K562 (cell line): ENCODE data around the gene CACNG5. TPM values are rescaled to one million over a fixed set of nuclear protein-coding genes. Genes with fewer than 3 reads are reported as not detected.

Experiments used
- ATAC-seq: fragments of 200-7000 bp; cut with Tn5 transposase; 3 replicates; pipeline ENCODE4 v1.9.1; 2020; ENCODE audit warnings: moderate library complexity
- BruUV-seq: library from RNA; stranded (reverse); fragments of 400-500 nt; replicated peaks from 2 replicates; lab custom pipeline; 2021; lab: Mats Ljungman, UMichigan
- CTCF ChIA-PET: fragments of 300-600 bp; formaldehyde crosslinking; extraction: SDS; loops from one replicate; lab custom pipeline; 2021; ENCODE audit warnings: low intra/inter-chr PET ratio; lab: Yijun Ruan, JAX
- POLR2A ChIA-PET: fragments of 300-600, 350-650 bp; sonication (Branson Sonifier 250); formaldehyde crosslinking; extraction: SDS; loops from one replicate; lab custom pipeline; 2021; ENCODE audit warnings: antibody characterized with exemption, inconsistent platforms; lab: Yijun Ruan, JAX
- DNase-seq, 4 experiments: peaks; one replicate each; pipeline versions ENCODE4 v3.0.0 to v3.0.0-alpha.2; 2011 to 2018; ENCODE audit warnings: low spot score in 3 of 4, mixed read lengths in 3 of 4; ENCODE audit errors: extremely low read depth in 1 of 4
- FAIRE-seq: peaks from 2 replicates; lab custom pipeline; 2011; peaks lifted over from hg19 to GRCh38; lab: Jason Lieb, UNC
- H2AFZ ChIP-seq: 2 replicates; pipeline ENCODE4 v1.6.0; 2011; ENCODE audit warnings: low read depth, low read length, control low read depth, inconsistent platforms
- H3K27ac ChIP-seq: fragments of 200-600 bp; 3 replicates; pipeline ENCODE4 v1.8.0; 2011; ENCODE audit warnings: low read depth, mild to moderate bottlenecking, control low read depth, inconsistent platforms, low read length, moderate library complexity, mixed read lengths; ENCODE audit errors: extremely low read depth
- H3K27me3 ChIP-seq, 2 experiments: fragments of 300-600 bp in 1 of 2; 2 replicates in 1 of 2; 3 replicates in 1 of 2; pipeline versions ENCODE4 v1.6.0 to v1.8.0; 2011; ENCODE audit warnings: inconsistent platforms in 2 of 2, low read length in 2 of 2, mild to moderate bottlenecking in 1 of 2, mixed read lengths in 1 of 2, moderate library complexity in 1 of 2; ENCODE audit not compliant: control insufficient read depth in 2 of 2, insufficient read depth in 2 of 2
- H3K36me3 ChIP-seq: fragments of 300-600 bp; 3 replicates; pipeline ENCODE4 v1.8.0; 2011; ENCODE audit warnings: mild to moderate bottlenecking, low read length, inconsistent platforms; ENCODE audit not compliant: control insufficient read depth, insufficient read depth
- H3K4me1 ChIP-seq, 2 experiments: fragments of 200-600 bp in 1 of 2; replicated peaks in 1 of 2; 2 replicates in 1 of 2; 3 replicates in 1 of 2; pipeline versions ENCODE4 v1.5.1 to v1.8.0; 2011; ENCODE audit warnings: inconsistent platforms in 2 of 2, low read length in 2 of 2, mild to moderate bottlenecking in 1 of 2, mixed read lengths in 1 of 2, moderate library complexity in 1 of 2; ENCODE audit not compliant: control insufficient read depth in 2 of 2, insufficient read depth in 2 of 2
- H3K4me2 ChIP-seq: 2 replicates; pipeline ENCODE4 v1.6.1; 2011; ENCODE audit warnings: low read length, control low read depth, inconsistent platforms, mixed read lengths; ENCODE audit not compliant: insufficient read depth
- H3K4me3 ChIP-seq: fragments of 200-600 bp; sonication (generic), shearing (Covaris generic); 2 replicates; pipeline ENCODE4 v1.5.1; 2016; ENCODE audit warnings: control low read depth, inconsistent platforms
- H3K79me2 ChIP-seq: fragments of 200-600 bp; 3 replicates; pipeline ENCODE4 v1.8.0; 2011; ENCODE audit warnings: low read length, inconsistent platforms; ENCODE audit not compliant: control insufficient read depth, insufficient read depth
- H3K9ac ChIP-seq, 2 experiments: 2 replicates each; pipeline versions ENCODE4 v1.6.0 to v1.6.1; 2011; ENCODE audit warnings: low read depth in 2 of 2, low read length in 2 of 2, control low read depth in 1 of 2, inconsistent platforms in 1 of 2, mild to moderate bottlenecking in 1 of 2, mixed read lengths in 1 of 2; ENCODE audit not compliant: insufficient read depth in 1 of 2
- H3K9me1 ChIP-seq: one replicate; pipeline ENCODE4 v1.6.0; 2011; ENCODE audit warnings: inconsistent platforms, mild to moderate bottlenecking, low read length, moderate library complexity; ENCODE audit not compliant: control insufficient read depth, insufficient read depth
- H3K9me3 ChIP-seq: replicated peaks from 2 replicates; pipeline ENCODE4 v1.5.1; 2011; ENCODE audit warnings: low read depth, low read length, inconsistent platforms; ENCODE audit not compliant: control insufficient read depth, insufficient read depth
- H4K20me1 ChIP-seq: replicated peaks from 2 replicates; pipeline ENCODE4 v1.6.1; 2011; ENCODE audit warnings: low read length, inconsistent platforms, mixed read lengths; ENCODE audit not compliant: control insufficient read depth, insufficient read depth
- HMG20A ChIP-seq: fragments of 450-650 bp; formaldehyde crosslinking; conservative IDR thresholded peaks from 2 replicates; pipeline ENCODE4 v1.4.0; 2020; ENCODE audit warnings: mild to moderate bottlenecking, mixed read lengths
- PATZ1 ChIP-seq: fragments of 250-450 bp; sonication (Bioruptor Pico); IDR thresholded peaks from 2 replicates; pipeline ENCODE4 v1.5.0; 2020; ENCODE audit warnings: mild to moderate bottlenecking, borderline replicate concordance
- TFE3 ChIP-seq: fragments of 450-650 bp; formaldehyde crosslinking; IDR thresholded peaks from 2 replicates; pipeline ENCODE4 v1.4.0; 2020; ENCODE audit warnings: mild to moderate bottlenecking, mixed read lengths
- ZNF407 ChIP-seq: fragments of 450-650 bp; IDR thresholded peaks from 2 replicates; pipeline ENCODE4 v1.6.1; 2016; ENCODE audit warnings: low read depth
- WGBS: fragments of 100-300 bp; shearing (Covaris generic); methylation state at CpG from one replicate; pipeline ENCODE4 v1.1.6; 2016; ENCODE audit warnings: low coverage, mixed read lengths; ENCODE audit not compliant: insufficient coverage; ENCODE audit errors: missing lambda C conversion rate; 5-methylcytosine and 5-hydroxymethylcytosine counted together
- in situ Hi-C: fragments of 300-500 bp; cut with MboI; formaldehyde crosslinking; loops from 4 replicates; pipeline ENCODE4 v1.15.0; 2018; ENCODE audit warnings: inconsistent platforms, mixed read lengths
- intact Hi-C: fragments of 100-400 bp; cut with micrococcal nuclease; formaldehyde crosslinking; loops from 2 replicates; pipeline ENCODE4 v1.14.2; 2022
- polyA plus RNA-seq, 8 experiments: library from polyadenylated mRNA; depleted of rRNA in 4 of 8; stranded (reverse) in 5 of 8; unstranded in 3 of 8; fragments of >200 nt; fragmentation: Nextera tagmentation in 2 of 8; fragmentation: Illumina TruSeq in 1 of 8; extraction: Ambion mirVana in 2 of 8; extraction: Trizol in 1 of 8; gene quantifications; 2 replicates each; pipeline versions ENCODE4 v1.2.1 to v1.2.3, GENCODE V29; 2011 to 2014; ENCODE audit warnings: inconsistent platforms in 1 of 8, missing spikeins in 1 of 8
- total RNA-seq, 7 experiments: library from RNA; depleted of rRNA in 6 of 7; stranded (reverse); fragments of >200 nt in 6 of 7; fragmentation: Illumina TruSeq in 2 of 7; extraction: Trizol in 2 of 7; gene quantifications; 2 replicates each; pipeline versions ENCODE4 v1.2.1 to v1.2.3, GENCODE V29; 2011 to 2021; ENCODE audit warnings: low replicate concordance in 1 of 7

CACNG5 gene
- total and polyA plus RNA-seq, 9 of the 15 experiments (the other 6 are each of a cell fraction or from before 2014, with no cell fraction given) = not detected

GRCh38 chr17:66799849-66800537 is 34.9 kb upstream of the CACNG5 start:
- 0 out of 2 replicates have a peak, but pooled peaks cover 3% of the 10 kb centered on the region for H3K9me3 ChIP-seq
- DNase-seq (no peak), FAIRE-seq (no peak), ATAC-seq (no peak)
- H3K4me2 ChIP-seq = no peak overlapping the region
- intact Hi-C loops (no loop called here), in situ Hi-C loops (no loop called here)
- H2AFZ ChIP-seq = no peak overlapping the region
- H3K9me1 ChIP-seq = no peaks in the 10 kb centered on the region
- no TSS peak for BruUV-seq
- CTCF ChIA-PET = no interaction called here
- POLR2A ChIA-PET = interaction anchor here (0.7 kb wide), 1 partner anchor 14 kb away, joined by 3 read pairs; no protein-coding TSS in a partner anchor
- WGBS = 82% methylated on average over 10 of the region's 10 CpGs
- no peak overlapping the region for H3K4me3 ChIP-seq
- H3K79me2 ChIP-seq = no peaks in the 10 kb centered on the region
- no peaks in the 10 kb centered on the region for H4K20me1 ChIP-seq
- H3K27me3 ChIP-seq = no peaks in the 10 kb centered on the region
- H3K27ac ChIP-seq = no peak overlapping the region
- H3K4me1 ChIP-seq = no peaks in the 10 kb centered on the region
- H3K36me3 ChIP-seq = peaks cover 18% of the 10 kb centered on the region; the same call in 2 of the 3 replicates
- no peak overlapping the region for H3K9ac ChIP-seq
- TF ChIP-seq HMG20A (CRISPR knock-in tag) = no peak
- TF ChIP-seq ZNF407 = no peak
- no peak for TF ChIP-seq TFE3
- no peak for TF ChIP-seq PATZ1 (CRISPR knock-in tag)
